ENCODE data around the gene ANKRD63. TPM values are rescaled to one million over a fixed set of nuclear protein-coding genes. Genes with fewer than 3 reads are reported as not detected.

ANKRD63 gene
- total and polyA plus RNA-seq, 12 donors: not detected

DNA sequence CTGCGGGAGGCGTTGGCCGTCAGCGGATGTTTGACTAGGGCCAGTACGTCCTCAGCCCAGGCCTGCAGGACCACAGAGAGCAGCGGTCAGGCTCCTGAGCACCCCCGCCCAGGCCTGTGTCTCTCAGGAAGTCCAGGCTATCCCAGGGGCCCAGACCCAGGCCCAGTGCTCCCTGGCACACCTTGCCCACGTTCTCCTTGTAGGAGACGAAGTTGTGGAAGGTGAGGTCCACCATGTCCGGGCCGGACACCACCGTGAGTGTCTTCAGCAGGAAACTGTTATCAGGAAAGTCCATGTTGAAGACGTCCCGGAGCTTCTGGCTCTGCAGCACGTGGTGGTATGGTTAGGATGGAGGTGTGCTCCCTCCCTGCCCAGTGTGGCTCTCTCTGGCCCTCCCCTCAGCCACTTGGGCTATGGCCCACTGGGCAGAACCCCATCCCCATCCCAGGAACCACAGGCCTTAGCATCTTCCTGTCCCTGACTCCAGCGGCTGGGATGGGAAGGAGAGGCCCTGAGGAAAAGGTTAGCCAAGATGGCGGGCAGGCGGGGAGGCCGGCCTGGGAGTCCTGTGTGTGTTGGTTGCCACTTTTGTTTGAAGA lies 19.5 kb upstream of the ANKRD63 start:
- intact Hi-C loops (cut with DNase I): no loop called here
- 89 to 94% (median 91%) methylated on average over 8 to 19 of the region's 19 CpGs for WGBS, 4 donors
- Histone ChIP-seq H3K4me1 (replicated peaks in 1 of 2) (no peaks in the 10 kb centered on the region), H3K27me3 (no peaks in the 10 kb centered on the region), H3K36me3 (replicated peaks in 1 of 2) (no peaks in the 10 kb centered on the region), H3K4me3 (no peak overlapping the region), H3K9me3 (replicated peaks in 1 of 3) (no peaks in the 10 kb centered on the region), H3K27ac (no peak overlapping the region)
- TF ChIP-seq, protein P1, sequence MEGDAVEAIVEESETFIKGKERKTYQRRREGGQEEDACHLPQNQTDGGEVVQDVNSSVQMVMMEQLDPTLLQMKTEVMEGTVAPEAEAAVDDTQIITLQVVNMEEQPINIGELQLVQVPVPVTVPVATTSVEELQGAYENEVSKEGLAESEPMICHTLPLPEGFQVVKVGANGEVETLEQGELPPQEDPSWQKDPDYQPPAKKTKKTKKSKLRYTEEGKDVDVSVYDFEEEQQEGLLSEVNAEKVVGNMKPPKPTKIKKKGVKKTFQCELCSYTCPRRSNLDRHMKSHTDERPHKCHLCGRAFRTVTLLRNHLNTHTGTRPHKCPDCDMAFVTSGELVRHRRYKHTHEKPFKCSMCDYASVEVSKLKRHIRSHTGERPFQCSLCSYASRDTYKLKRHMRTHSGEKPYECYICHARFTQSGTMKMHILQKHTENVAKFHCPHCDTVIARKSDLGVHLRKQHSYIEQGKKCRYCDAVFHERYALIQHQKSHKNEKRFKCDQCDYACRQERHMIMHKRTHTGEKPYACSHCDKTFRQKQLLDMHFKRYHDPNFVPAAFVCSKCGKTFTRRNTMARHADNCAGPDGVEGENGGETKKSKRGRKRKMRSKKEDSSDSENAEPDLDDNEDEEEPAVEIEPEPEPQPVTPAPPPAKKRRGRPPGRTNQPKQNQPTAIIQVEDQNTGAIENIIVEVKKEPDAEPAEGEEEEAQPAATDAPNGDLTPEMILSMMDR (IDR thresholded peaks at IDR 0.05): no peak
- no peak for DNase-seq

DNA sequence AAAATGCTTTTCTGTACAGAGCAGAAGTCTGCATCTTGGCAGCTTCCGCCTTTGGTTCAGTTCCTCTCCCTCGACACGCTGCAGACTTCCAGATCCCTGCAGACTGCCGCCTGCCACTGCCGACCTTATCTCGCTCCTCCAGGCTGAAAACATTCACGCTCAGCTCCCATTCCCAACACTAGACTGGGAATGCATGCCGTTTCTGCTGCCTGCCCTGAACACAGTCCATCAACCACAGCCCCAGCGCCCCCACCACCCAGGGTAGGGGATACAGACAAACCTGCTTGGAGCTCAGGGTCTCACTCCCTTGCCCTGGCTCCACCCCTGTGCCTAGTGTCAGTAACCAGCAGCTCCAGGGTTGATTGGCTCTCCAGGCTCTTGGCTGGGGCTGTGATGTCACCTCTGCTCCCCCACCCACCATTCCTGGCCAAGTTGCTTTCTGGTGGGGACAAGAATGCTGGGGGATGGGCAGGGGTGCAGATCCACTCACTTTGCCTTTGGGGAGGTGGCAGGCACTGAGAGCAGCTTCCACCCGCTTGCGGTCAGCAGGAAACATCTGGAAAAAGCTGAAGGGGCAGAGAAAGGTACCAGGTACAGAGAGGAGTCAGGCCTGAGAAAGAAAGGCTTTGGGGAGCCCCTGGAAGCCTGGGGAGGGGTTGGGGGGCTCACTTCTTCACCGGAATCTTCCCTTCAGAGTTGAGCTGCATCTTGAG lies 18.8 kb upstream of the ANKRD63 start:
- no peaks in the 10 kb centered on the region for H3K27me3 ChIP-seq
- no peak for DNase-seq
- H3K27ac ChIP-seq: no peak overlapping the region
- H3K4me1 ChIP-seq (replicated peaks in 1 of 2): no peaks in the 10 kb centered on the region
- H3K9me3 ChIP-seq (replicated peaks in 1 of 3): no peaks in the 10 kb centered on the region
- intact Hi-C loops (cut with DNase I): no loop called here
- TF ChIP-seq, protein P1 (IDR thresholded peaks at IDR 0.05): no peak
- no peak for TF ChIP-seq POLR2A (IDR thresholded peaks at IDR 0.05)
- no peaks in the 10 kb centered on the region for H3K36me3 ChIP-seq (replicated peaks in 1 of 2)
- no peak overlapping the region for H3K4me3 ChIP-seq
- 50 to 72% (median 67%) methylated on average over 12 of the region's 12 CpGs for WGBS, 4 donors

DNA sequence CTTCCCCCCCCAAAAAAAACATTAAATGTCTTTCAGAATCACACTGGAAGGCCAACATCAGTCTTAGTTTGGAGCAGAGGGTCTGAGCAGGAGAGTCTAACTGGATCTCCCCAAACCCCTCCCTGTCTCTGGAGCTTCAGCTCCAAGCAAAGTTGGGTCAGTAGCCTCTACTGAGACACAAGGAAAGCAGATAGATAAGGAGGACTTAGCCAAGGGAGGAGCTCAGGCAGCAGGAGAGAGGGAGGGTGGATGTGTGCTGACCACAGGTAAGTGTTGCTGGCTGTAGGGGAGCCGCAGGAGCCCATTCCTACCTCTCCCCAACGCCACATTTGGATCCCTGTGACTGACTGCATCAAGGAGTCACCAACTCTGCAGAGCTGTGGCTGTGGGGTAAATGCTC lies 17.9 kb upstream of the ANKRD63 start:
- Histone ChIP-seq H3K27me3 (no peaks in the 10 kb centered on the region), H3K9me3 (replicated peaks in 1 of 3) (no peaks in the 10 kb centered on the region), H3K27ac (no peak overlapping the region), H3K4me1 (replicated peaks in 1 of 2) (no peaks in the 10 kb centered on the region), H3K36me3 (replicated peaks in 1 of 2) (no peaks in the 10 kb centered on the region), H3K4me3 (no peak overlapping the region)
- no peak for DNase-seq
- TF ChIP-seq POLR2A (IDR thresholded peaks at IDR 0.05): no peak
- TF ChIP-seq, protein P1 (IDR thresholded peaks at IDR 0.05): no peak
- 92 to 96% (median 95%) methylated on average over 2 of the region's 2 CpGs for WGBS, 4 donors
- intact Hi-C loops (cut with DNase I): no loop called here

DNA sequence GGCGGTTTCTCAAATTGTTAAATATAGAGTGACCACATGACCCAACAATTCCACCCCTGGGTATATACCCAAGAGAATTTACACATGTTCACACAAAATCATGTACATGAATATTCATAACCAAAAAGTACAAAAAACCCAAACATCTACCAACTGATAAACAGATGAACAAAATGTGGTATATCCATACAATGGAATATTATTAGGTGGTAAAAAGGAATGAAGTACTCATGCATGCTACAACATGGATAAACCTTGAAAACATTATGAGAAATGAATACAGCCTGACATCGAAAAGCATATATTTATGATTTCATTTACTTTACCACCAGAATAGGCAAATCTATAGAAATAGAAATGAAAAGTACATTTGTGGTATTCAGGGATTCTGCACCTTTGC lies 17.5 kb upstream of the ANKRD63 start:
- no peak for TF ChIP-seq POLR2A (IDR thresholded peaks at IDR 0.05)
- TF ChIP-seq, protein P1 (IDR thresholded peaks at IDR 0.05): no peak
- WGBS, 4 donors: 92 to 98% (median 95%) methylated on average over 2 of the region's 2 CpGs
- Histone ChIP-seq H3K36me3 (replicated peaks in 1 of 2) (no peaks in the 10 kb centered on the region), H3K27me3 (no peaks in the 10 kb centered on the region), H3K4me1 (replicated peaks in 1 of 2) (no peaks in the 10 kb centered on the region), H3K9me3 (replicated peaks in 1 of 3) (no peaks in the 10 kb centered on the region), H3K4me3 (no peak overlapping the region), H3K27ac (no peak overlapping the region)
- no peak for DNase-seq
- intact Hi-C loops (cut with DNase I): no loop called here
